Esophagus muscularis mucosa (tissue), 3 donors: ENCODE measurements around the gene EPHB3.

Experiments
- POLR2A ChIP-seq: fragments of 450-650 bp; IDR thresholded peaks from one replicate; pipeline ENCODE4 v1.6.1; 2017; ENCODE audit warnings: antibody characterized with exemption, moderate library complexity, mild to moderate bottlenecking, low read depth
- POLR2AphosphoS5 ChIP-seq, 2 donors: sonication (generic); formaldehyde crosslinking; IDR thresholded peaks; one replicate each; pipeline ENCODE4 v1.6.1; 2017; ENCODE audit warnings: antibody characterized with exemption in 2 of 2
- TF ChIP-seq, protein P1 (sequence below), 3 experiments: fragments of 200-600 bp in 2 of 3; fragments of 450-650 bp in 1 of 3; sonication (generic) in 2 of 3; IDR thresholded peaks; one replicate each; pipeline ENCODE4 v1.5.1; 2017 to 2019; ENCODE audit warnings: antibody characterized with exemption in 3 of 3, mild to moderate bottlenecking in 2 of 3, moderate library complexity in 1 of 3

DNA sequence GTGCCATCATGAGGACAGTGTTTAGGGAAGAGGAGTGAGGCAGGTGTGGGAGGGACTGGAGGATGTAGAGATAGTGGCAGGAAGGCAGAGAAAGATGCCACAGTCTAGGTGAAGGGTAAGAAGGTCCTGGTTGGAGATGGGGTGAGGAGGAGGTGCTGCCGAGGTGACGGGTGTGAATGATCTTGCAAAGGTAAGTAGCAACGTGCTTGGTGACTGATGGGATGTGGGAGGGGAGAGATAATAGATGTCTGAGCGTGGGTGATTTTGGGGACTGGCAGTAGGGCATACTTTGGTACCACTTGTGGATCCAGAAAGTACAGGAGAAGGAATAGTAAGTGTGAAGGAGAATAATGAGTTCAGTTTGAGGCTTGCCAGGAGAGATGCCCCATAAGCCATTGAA, 27.2 kb downstream of the EPHB3 start:
- TF ChIP-seq, protein P1, sequence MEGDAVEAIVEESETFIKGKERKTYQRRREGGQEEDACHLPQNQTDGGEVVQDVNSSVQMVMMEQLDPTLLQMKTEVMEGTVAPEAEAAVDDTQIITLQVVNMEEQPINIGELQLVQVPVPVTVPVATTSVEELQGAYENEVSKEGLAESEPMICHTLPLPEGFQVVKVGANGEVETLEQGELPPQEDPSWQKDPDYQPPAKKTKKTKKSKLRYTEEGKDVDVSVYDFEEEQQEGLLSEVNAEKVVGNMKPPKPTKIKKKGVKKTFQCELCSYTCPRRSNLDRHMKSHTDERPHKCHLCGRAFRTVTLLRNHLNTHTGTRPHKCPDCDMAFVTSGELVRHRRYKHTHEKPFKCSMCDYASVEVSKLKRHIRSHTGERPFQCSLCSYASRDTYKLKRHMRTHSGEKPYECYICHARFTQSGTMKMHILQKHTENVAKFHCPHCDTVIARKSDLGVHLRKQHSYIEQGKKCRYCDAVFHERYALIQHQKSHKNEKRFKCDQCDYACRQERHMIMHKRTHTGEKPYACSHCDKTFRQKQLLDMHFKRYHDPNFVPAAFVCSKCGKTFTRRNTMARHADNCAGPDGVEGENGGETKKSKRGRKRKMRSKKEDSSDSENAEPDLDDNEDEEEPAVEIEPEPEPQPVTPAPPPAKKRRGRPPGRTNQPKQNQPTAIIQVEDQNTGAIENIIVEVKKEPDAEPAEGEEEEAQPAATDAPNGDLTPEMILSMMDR (IDR thresholded peaks at IDR 0.05): no peak
- no peak for TF ChIP-seq POLR2A
- no peak for TF ChIP-seq POLR2AphosphoS5 (IDR thresholded peaks at IDR 0.05)
